Measurements from ENCODE around the gene PVALB.

The PVALB gene

DNA sequence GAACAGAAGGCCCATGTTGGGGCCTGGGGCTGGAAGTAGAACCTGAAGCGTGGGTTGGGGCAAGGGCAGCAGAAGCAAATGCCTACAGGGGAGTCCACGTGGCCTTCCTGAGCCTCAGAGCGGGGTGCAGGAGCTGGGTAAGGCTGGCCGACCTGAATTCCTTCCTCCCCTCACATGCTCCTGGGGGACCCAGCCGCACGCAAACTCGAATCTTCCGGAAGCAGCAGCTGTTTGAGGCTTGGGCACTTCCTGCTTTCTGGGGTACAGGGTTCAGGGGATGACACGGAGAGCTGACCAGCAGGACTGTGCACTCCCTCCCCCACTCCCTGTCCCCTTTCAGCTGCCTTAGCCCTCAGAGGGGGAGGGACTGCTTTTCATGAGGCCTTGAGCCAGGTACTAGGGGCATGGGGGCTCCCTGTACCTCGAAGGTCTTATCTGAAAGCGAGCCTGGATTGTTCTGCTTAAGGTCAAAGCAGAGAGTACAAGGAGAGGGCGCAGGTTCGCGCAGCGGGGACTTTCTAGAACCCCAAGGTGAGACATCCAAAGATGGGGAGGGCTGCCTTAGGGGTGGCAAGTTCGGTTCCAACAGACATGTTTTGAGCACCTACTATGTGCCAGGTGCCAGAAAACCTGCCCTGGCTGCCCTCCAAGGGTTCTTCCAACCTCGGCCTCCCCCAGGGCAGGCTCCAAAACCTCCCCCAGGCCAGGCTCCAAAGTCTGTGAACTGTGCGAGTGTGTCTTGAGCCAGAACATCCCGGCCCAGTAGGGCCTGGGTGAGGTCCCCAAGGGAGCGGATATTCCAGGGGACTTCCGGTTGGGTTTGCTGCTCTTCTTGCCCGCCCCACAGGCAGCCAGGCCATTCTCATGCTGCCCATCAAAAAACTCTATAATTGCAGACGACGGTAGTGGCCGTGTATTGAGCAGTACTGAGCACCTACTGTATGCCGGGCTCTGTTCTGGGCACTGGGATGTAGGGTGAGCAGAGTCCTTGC, 45.7 kb upstream of the PVALB start (continued):
- TF ChIP-seq, protein P1, sequence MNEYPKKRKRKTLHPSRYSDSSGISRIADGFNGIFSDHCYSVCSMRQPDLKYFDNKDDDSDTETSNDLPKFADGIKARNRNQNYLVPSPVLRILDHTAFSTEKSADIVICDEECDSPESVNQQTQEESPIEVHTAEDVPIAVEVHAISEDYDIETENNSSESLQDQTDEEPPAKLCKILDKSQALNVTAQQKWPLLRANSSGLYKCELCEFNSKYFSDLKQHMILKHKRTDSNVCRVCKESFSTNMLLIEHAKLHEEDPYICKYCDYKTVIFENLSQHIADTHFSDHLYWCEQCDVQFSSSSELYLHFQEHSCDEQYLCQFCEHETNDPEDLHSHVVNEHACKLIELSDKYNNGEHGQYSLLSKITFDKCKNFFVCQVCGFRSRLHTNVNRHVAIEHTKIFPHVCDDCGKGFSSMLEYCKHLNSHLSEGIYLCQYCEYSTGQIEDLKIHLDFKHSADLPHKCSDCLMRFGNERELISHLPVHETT (tag by site-specific recombination; IDR thresholded peaks at IDR 0.05): no peak
- TF ChIP-seq ZEB2 (tag by site-specific recombination; IDR thresholded peaks at IDR 0.05): no peak
- no peak for TF ChIP-seq ZNF114 (tag by site-specific recombination; IDR thresholded peaks at IDR 0.05)
- TF ChIP-seq SALL2 (tag by site-specific recombination; IDR thresholded peaks at IDR 0.05; ENCODE audit: borderline replicate concordance): no peak

DNA sequence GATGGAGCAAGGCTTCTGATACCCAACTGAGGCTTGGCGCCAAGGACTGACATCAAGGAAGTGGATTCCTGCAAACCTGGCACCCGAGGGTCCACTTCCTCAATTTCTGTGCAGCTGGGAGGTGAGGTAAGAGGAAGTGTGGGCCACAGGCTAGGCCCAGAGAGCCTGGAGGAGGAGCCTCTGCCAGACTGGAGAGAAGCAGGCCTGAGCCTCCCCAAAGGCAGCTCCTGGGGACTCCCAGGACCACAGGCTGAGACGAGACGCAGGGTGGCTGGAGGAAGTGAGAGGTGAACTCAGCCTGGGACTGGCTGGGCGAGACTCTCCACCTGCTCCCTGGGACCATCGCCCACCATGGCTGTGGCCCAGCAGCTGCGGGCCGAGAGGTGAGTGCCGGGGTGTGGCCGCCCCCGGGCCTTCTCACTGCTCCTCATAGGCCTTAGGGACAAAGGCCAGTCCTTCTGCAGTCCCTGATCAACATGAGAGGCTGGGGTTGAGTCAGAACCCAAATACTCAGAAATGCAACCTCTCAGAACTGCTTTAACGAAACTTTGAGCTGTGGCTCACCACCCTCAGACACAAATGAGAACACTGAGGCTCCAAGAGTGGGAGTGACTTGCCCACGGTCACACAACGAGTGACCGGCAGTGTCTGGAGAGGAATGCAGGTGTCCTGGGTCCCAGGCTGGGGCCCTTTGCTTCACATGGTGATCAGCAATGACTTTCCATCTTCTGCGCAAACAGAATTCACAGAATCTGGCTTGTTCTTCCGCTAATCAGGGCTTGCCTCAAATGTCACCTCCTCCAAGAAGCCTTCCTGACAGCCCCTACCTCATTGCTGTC, 44.2 kb upstream of the PVALB start, which contains the start of gene NCF4:
NCF4 (plus strand) TSS at position 186 of the 839 bp plus-strand sequence; CDS start at position 352, 166 bp downstream.
- ChIA-PET CTCF (interaction anchor here (0.6 to 6.3 kb wide), 10 partner anchors 8 to 314 kb away, joined by 3 to 161 read pairs (median 3); partner anchors contain the start of gene IFT27), POLR2A (interaction anchor here (0.5 kb wide), 1 partner anchor 397 kb away, joined by 4 read pairs; no protein-coding TSS in a partner anchor)
- TF ChIP-seq ZNF350 (tag by site-specific recombination; IDR thresholded peaks at IDR 0.05) (no peak), ZNF174 (tag by site-specific recombination; IDR thresholded peaks at IDR 0.05) (no peak), ZNF169 (tag by site-specific recombination; IDR thresholded peaks at IDR 0.05) (no peak), RBAK (tag by site-specific recombination; IDR thresholded peaks at IDR 0.05) (no peak), ZXDB (tag by site-specific recombination; IDR thresholded peaks at IDR 0.05) (no peak), ZNF626 (tag by site-specific recombination; IDR thresholded peaks at IDR 0.05) (no peak), ZNF624 (tag by site-specific recombination; IDR thresholded peaks at IDR 0.05) (no peak), ZFP3 (tag by site-specific recombination; IDR thresholded peaks at IDR 0.05; ENCODE audit: low read depth) (no peak), KLF8 (tag by site-specific recombination; IDR thresholded peaks at IDR 0.05) (no peak)
- 0 out of 2 replicates have a peak, but pooled peaks cover under 1% of the 10 kb centered on the region for H3K4me1 ChIP-seq (ENCODE audit: control insufficient read depth, insufficient read depth, low read length)
- H3K4me3 ChIP-seq (ENCODE audit: low read depth, low read length): no peak within 1 kb of the TSS
- H3K27ac ChIP-seq (ENCODE audit: extremely low read depth, low read depth, low read length): no peak within 1 kb of the TSS
- H3K36me3 ChIP-seq (ENCODE audit: control insufficient read depth in 2 of 2, insufficient read depth in 1 of 2, low read length in 2 of 2): no peaks in the 10 kb centered on the region
- no peaks in the 10 kb centered on the region for H3K9me3 ChIP-seq (ENCODE audit: control insufficient read depth, insufficient read depth, low read depth, low read length)

DNA sequence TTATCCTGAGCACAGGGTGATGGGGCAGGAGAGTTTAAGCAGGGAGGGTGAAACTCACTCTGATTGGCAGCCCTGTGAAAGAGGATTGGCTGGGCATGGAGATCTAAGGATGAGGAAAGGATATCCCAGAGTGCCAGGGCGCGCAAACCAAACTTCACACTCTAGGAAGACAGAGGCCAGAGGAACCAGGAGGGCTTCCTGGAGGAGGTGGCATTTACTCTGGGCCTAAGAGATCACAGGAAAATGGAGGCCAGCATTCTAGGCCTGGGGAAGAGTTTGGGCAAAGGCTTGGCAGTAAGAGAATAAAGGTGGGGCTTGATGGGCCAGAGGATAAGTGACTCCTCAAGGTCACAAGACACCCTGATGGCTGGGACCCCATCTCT, 43.6 kb upstream of the PVALB start:
- POLR2A ChIA-PET: no interaction called here
- TF ChIP-seq ZNF37A (tag by site-specific recombination; IDR thresholded peaks at IDR 0.05): no peak
- no peak for TF ChIP-seq ZNF768 (tag by site-specific recombination; IDR thresholded peaks at IDR 0.05)
- TF ChIP-seq ZNF248 (tag by site-specific recombination; IDR thresholded peaks at IDR 0.05): no peak
- Histone ChIP-seq H3K4me1 (ENCODE audit: control insufficient read depth, insufficient read depth, low read length) (0 out of 2 replicates have a peak, but pooled peaks cover 3% of the 10 kb centered on the region), H3K27ac (ENCODE audit: extremely low read depth, low read depth, low read length) (no peak overlapping the region), H3K36me3 (ENCODE audit: control insufficient read depth in 2 of 2, insufficient read depth in 1 of 2, low read length in 2 of 2) (no peaks in the 10 kb centered on the region), H3K4me3 (ENCODE audit: low read depth, low read length) (no peak overlapping the region), H3K9me3 (ENCODE audit: control insufficient read depth, insufficient read depth, low read depth, low read length) (no peaks in the 10 kb centered on the region)
- CTCF ChIA-PET: interaction anchor here (0.6 to 6.3 kb wide), 8 partner anchors 8 to 313 kb away, joined by 3 to 161 read pairs (median 4); partner anchors contain the start of gene IFT27

DNA sequence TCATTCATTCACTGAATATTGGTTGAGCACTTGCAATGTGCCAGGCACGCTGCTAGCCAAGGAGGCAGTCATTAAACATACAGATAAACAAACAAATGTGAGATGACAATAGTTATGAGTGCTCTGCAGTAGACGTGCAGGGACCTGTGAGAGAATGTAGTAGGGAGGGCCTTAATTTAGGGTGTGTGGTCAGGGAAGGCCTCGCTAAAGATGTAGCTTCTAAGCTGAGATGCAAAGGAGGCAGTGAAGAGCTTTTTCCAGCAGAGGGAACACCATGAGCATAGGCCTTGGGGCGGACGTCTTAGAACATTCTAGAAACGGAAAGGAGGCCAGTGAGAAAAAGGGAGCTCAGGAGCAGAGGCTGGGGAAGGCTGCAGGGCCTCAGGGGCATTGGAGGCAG, 43.2 kb upstream of the PVALB start:
- no peaks in the 10 kb centered on the region for H3K36me3 ChIP-seq (ENCODE audit: control insufficient read depth in 2 of 2, insufficient read depth in 1 of 2, low read length in 2 of 2)
- ChIA-PET CTCF (interaction anchor here (0.6 to 6.3 kb wide), 9 partner anchors 14 to 313 kb away, joined by 3 to 161 read pairs (median 3); partner anchors contain the start of gene IFT27), POLR2A (no interaction called here)
- no peak overlapping the region for H3K4me3 ChIP-seq (ENCODE audit: low read depth, low read length)
- H3K9me3 ChIP-seq (ENCODE audit: control insufficient read depth, insufficient read depth, low read depth, low read length): no peaks in the 10 kb centered on the region
- no peak overlapping the region for H3K27ac ChIP-seq (ENCODE audit: extremely low read depth, low read depth, low read length)
- TF ChIP-seq, protein P2, sequence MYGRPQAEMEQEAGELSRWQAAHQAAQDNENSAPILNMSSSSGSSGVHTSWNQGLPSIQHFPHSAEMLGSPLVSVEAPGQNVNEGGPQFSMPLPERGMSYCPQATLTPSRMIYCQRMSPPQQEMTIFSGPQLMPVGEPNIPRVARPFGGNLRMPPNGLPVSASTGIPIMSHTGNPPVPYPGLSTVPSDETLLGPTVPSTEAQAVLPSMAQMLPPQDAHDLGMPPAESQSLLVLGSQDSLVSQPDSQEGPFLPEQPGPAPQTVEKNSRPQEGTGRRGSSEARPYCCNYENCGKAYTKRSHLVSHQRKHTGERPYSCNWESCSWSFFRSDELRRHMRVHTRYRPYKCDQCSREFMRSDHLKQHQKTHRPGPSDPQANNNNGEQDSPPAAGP (tag by site-specific recombination; IDR thresholded peaks at IDR 0.05): 0 out of 2 replicates have a peak, but pooled peaks have one; percentile 34
- TF ChIP-seq, protein P3, sequence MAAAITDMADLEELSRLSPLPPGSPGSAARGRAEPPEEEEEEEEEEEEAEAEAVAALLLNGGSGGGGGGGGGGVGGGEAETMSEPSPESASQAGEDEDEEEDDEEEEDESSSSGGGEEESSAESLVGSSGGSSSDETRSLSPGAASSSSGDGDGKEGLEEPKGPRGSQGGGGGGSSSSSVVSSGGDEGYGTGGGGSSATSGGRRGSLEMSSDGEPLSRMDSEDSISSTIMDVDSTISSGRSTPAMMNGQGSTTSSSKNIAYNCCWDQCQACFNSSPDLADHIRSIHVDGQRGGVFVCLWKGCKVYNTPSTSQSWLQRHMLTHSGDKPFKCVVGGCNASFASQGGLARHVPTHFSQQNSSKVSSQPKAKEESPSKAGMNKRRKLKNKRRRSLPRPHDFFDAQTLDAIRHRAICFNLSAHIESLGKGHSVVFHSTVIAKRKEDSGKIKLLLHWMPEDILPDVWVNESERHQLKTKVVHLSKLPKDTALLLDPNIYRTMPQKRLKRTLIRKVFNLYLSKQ (tag by site-specific recombination; IDR thresholded peaks at IDR 0.05; ENCODE audit: borderline replicate concordance): no peak
- H3K4me1 ChIP-seq (ENCODE audit: control insufficient read depth, insufficient read depth, low read length): 0 out of 2 replicates have a peak, but pooled peaks cover 3% of the 10 kb centered on the region

Measured in HEK293 (cell line).